Hematopoietic multipotent progenitor cell (in vitro differentiated cells): Measurements from ENCODE around the gene CFAP74. TPM values are rescaled to one million over a fixed set of nuclear protein-coding genes. Genes with fewer than 3 reads are reported as not detected.

Experiments
- DNase-seq, 3 donors: peaks; one replicate each; pipeline ENCODE4 v3.0.0-alpha.2; 2011 to 2015; ENCODE audit warnings: low read depth in 2 of 3, low spot score in 2 of 3
- total RNA-seq: library from RNA; depleted of rRNA; stranded (reverse); fragments of >200 nt; gene quantifications from one replicate; pipeline ENCODE4 v1.2.3, GENCODE V29; 2012

CFAP74 gene
- total RNA-seq, 1 donor, result not detected

DNA sequence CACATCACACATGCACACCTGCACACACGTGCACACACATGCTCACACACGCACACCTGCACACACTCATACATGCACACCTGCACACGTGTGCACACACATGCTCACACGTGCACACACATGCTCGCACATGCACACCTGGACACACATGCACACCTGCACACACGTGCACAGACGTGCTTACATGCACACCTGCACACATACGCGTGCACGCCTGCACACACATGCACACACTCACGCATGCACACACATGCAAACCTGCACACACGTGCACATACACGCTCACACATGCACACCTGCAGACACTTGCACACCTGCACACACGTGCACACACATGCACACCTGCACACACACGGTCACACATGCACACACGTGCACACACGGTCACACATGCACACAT, 32.6 kb downstream of the CFAP74 start:
- no peak for DNase-seq

- DNase-seq, result no peak
These were observed 33.5 kb downstream of the CFAP74 start for GRCh38 chr1:1969953-1970716.

DNA sequence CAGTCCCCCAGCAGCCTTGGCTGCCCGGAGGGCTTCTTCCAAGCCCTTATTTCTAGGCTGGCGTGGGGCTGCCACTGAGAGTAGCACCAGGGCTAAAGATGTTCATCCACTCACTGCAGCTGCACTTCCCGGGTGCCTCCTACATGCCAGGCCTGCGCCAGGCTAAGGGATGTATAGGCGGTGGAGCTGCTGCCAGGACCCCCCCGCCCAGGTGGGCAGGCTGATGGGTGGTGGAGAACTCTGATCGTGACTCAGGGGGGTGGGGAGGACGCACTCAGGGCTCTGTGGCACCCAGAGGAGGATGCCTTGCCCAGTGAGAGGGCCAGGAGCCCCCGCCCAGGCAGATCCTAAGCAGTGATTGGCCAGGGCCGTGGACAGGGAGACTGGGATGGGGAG, 34.1 kb downstream of the CFAP74 start:
- DNase-seq, result no peak

GRCh38 chr1:1968767-1969504, 34.6 kb downstream of the CFAP74 start:
- DNase-seq, result no peak

GRCh38 chr1:1967879-1968278, 35.7 kb downstream of the CFAP74 start:
- no peak for DNase-seq

GRCh38 chr1:1967151-1967550, 36.4 kb downstream of the CFAP74 start:
- DNase-seq, result no peak

GRCh38 chr1:1966071-1966740, 37.4 kb downstream of the CFAP74 start:
- DNase-seq, result no peak

DNA sequence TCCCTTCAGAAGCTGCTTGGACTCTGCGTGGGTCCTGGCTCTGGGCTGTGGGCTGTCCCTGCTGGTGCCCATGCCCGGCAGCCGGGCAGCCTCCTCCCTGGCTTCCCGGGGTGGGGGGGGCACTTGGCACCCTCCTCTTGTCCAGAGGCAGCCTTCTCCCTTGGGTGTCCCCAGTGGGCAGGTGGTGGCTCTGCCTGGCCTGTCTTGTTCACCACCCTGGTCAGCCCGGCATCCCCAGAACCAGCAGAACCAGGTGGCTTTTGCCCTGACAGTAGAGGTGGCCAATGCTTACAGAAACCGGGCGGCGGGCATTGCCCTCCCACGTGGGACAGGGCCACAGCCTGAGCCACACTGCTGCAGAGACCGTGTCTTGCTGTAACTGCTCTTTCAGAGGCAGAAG, 38.0 kb downstream of the CFAP74 start:
- DNase-seq, result no peak

GRCh38 chr1:1964811-1965210, 38.8 kb downstream of the CFAP74 start:
- DNase-seq, result no peak

DNA sequence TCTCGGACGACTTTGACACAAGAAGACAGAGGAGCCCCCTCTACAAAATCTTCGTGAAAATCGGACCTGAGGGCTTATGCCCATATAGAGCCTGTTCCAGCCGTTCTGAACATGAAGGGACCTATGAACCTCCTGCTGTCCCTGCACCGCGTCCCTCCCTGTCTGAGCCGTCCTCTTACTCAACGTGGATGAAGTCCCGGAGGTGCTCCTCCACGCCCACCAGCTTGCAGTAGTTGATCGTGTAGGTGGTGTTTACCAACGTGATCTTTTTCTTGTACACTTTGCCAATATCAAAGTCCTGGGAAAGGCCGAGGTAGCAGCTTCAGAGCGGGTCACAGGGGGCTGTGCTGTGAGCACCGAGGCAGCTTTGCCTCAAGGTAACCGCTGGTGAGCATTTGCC, 40.0 kb downstream of the CFAP74 start:
- DNase-seq, result no peak

- no peak for DNase-seq
These were observed 40.8 kb downstream of the CFAP74 start for GRCh38 chr1:1962752-1963151.

DNA sequence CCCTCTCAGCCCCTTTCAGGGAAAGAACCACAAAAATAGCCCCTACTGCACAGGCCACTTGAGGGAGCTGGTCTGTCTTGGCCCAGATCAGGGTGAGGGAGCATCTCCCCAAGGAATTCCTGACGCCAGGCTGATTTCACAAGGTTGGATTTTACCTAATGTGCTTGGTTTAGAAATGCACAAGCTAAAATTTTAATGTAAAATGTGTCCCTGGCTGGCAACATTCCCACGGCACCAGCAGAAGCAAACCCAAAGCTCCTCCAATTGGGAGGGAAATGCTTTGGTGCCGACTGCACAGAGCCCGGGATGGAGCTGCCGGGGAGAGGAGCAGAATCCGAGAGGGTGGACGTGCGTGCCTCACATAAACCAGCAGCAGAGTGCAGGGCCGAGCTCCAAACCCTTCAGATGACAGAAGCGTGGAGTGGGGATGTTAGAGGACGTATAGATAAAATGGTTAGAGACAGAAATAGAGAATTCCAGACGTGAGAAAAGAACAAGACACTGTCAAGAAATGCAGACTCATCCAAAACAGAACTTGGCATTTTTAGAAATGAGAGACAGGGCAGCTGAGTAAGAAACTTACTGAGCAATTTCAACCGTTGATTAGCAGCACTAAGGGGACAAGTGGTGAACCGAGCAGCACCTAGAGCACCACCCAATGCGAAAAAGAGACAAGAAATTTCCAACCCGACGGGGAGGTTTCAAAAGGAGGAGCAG, 42.9 kb downstream of the CFAP74 start:
- no peak for DNase-seq

- DNase-seq, result peak; percentile 17 to 85 (median 76)
These were observed 43.6 kb downstream of the CFAP74 start for GRCh38 chr1:1959840-1960479.

GRCh38 chr1:1959459-1959839, 44.1 kb downstream of the CFAP74 start:
- DNase-seq, result no peak

- DNase-seq, result no peak
These were observed 45.5 kb downstream of the CFAP74 start for GRCh38 chr1:1958071-1958541.

- DNase-seq, result no peak
These were observed 46.0 kb downstream of the CFAP74 start for GRCh38 chr1:1957533-1957961.

DNA sequence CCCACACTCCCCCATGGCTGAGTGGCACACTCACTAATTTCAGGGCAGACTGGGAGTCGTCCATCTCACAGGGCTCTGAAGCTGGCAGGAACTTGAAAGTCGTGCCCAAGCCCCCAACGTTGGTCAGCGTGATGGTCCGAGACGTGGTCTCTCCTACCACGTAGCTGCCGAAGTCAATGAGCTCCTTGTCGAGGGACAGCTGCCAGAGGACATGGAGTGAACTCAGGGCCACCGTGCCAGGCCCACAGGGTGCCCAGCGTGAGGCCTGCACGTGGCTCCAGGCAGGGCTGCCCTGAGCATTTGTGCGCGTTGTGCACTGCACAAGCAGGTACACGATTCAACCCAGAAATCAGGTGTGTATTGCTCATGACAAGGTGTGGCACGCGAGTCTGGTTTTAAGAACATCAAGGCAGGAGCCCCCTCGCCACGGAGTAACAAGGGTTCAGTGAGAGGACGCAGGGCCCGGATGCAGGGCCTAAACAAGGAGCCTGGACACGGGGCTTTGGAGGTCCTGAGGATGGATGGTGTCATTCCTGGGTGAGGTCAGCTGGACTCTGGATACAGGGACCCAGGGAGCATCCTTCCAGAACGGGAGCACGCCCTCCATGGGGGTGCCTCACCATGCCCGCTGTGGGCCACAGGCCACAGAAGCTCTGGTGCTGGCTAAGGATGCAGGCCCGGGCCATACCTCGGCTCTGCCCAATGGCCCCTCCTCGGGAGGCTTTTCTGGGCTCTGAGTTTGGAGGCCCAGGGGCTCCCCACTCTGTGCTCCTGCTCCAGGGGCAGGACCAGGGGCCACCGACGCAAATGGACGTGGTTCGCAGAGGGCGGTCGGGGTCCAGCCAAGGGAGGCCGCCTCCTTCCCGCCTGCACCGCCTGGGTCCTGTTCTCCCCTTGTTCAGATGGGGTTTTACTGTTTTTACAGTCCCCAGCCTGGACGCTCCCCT, 46.7 kb downstream of the CFAP74 start:
- no peak for DNase-seq

DNA sequence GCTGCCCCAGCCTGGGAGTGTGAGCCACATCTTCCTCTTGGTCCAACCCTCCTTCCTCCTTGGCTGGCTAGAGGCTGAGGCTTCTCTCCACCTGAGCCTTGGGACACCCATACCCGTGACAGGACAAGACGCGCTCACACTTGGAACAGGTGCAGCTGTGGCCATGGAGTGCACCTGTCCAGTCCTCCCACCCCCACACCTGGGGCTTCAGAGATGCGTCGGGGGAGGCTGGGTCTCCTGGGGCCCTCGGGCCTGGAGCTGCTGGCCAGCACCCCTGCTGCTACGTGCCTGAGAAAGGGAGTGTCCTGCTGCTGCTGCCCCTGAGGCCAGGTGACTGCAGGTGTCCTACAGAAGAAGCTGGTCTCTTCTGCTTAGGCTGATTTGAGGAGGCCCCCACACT, 47.5 kb downstream of the CFAP74 start:
- no peak for DNase-seq

DNA sequence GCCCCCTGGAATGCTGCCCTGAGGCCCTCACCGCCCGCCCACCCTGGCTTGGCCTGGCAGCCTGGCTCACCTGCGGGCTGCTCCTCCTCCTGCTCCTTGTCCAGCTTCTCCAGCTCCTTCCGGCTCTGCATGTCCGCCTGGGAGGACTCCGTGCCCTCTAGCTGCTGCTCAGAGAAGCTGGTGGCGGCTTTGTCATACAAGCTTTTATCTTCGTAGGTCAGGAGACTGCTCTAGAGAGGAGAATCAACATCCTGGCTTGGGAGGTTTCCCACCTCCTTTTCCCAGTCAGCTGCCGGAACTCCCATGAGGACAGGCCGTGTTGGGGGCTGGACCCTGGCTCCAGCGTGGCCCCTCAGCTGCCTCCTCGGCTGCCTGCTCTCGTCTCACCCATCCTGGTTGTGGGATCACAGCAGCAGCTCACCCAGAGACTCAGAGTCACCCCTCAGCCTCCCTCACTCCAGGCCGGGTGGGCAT, 47.9 kb downstream of the CFAP74 start:
- no peak for DNase-seq
